Neural cell (in vitro differentiated cells): ENCODE data around the gene CPA5. TPM values are rescaled to one million over a fixed set of nuclear protein-coding genes. Genes with fewer than 3 reads are reported as not detected.

Source experiments
- H2AFZ ChIP-seq: fragments of 200-600, 300-800 bp; sonication (generic), shearing (Covaris generic); 2 replicates; pipeline ENCODE4 v1.6.0; 2014; ENCODE audit warnings: low read depth, mild to moderate bottlenecking, antibody characterized with exemption, low read length, moderate library complexity
- H3F3A ChIP-seq: fragments of 200-600 bp; shearing (Covaris generic); 2 replicates; pipeline ENCODE4 v1.6.1; 2016; ENCODE audit warnings: mild to moderate bottlenecking, moderate library complexity, mixed read lengths, antibody characterized with exemption, low read length; ENCODE audit not compliant: insufficient read depth, poor library complexity, severe bottlenecking
- H3K27ac ChIP-seq: fragments of 200-600, 300-800 bp; sonication (generic), shearing (Covaris generic); 2 replicates; pipeline ENCODE4 v1.5.1; 2014; ENCODE audit warnings: mild to moderate bottlenecking, low read length, moderate library complexity
- H3K27me3 ChIP-seq: fragments of 300-800, 200-600 bp; sonication (generic), shearing (Covaris generic); 2 replicates; pipeline ENCODE4 v1.6.0; 2014; ENCODE audit warnings: mild to moderate bottlenecking, low read depth, low read length, moderate library complexity; ENCODE audit not compliant: insufficient read depth
- H3K36me3 ChIP-seq: fragments of 300-800, 200-600 bp; sonication (generic), shearing (Covaris generic); 2 replicates; pipeline ENCODE4 v1.5.1; 2014; ENCODE audit warnings: mild to moderate bottlenecking, antibody characterized with exemption, low read length, moderate library complexity; ENCODE audit not compliant: insufficient read depth
- H3K4me2 ChIP-seq: fragments of 300-800, 200-600 bp; sonication (generic), shearing (Covaris generic); 2 replicates; pipeline ENCODE4 v1.6.0; 2014; ENCODE audit warnings: mild to moderate bottlenecking, low read length
- H3K4me3 ChIP-seq: fragments of 300-800, 200-600 bp; sonication (generic), shearing (Covaris generic); 2 replicates; pipeline ENCODE4 v1.5.1; 2014; ENCODE audit warnings: mild to moderate bottlenecking, low read length, moderate library complexity
- H3K79me2 ChIP-seq: fragments of 200-600 bp; shearing (Covaris generic); replicated peaks from 2 replicates; pipeline ENCODE4 v1.6.0; 2014; ENCODE audit warnings: mild to moderate bottlenecking, low read length, moderate library complexity; ENCODE audit not compliant: insufficient read depth
- H3K9ac ChIP-seq: fragments of 300-800, 200-600 bp; sonication (generic), shearing (Covaris generic); 2 replicates; pipeline ENCODE4 v1.6.1; 2016; ENCODE audit warnings: mild to moderate bottlenecking, low read length, mixed read lengths
- H3K9me2 ChIP-seq: fragments of 200-600 bp; shearing (Covaris generic); 2 replicates; pipeline ENCODE4 v1.6.1; 2016; ENCODE audit warnings: mild to moderate bottlenecking, low read length, mixed read lengths; ENCODE audit not compliant: insufficient read depth
- H3K9me3 ChIP-seq: fragments of 200-600, 300-800 bp; sonication (generic), shearing (Covaris generic); 2 replicates; pipeline ENCODE4 v1.6.1; 2016; ENCODE audit warnings: mild to moderate bottlenecking, mixed run types, low read length, moderate library complexity, mixed read lengths
- H4K20me1 ChIP-seq: fragments of 200-600 bp; shearing (Covaris generic); 2 replicates; pipeline ENCODE4 v1.6.1; 2016; ENCODE audit warnings: mild to moderate bottlenecking, mixed run types; ENCODE audit not compliant: insufficient read depth
- EP300 ChIP-seq: fragments of 450-650 bp; conservative IDR thresholded peaks from 2 replicates; pipeline ENCODE4 v1.6.1; 2014; ENCODE audit warnings: antibody characterized with exemption, mild to moderate bottlenecking, moderate library complexity; ENCODE audit not compliant: poor library complexity, severe bottlenecking
- EZH2 ChIP-seq: fragments of 200-600, 300-800 bp; shearing (Covaris generic), sonication (generic); IDR thresholded peaks from 2 replicates; pipeline ENCODE4 v1.6.1; 2014; ENCODE audit warnings: antibody characterized with exemption, low read length, borderline replicate concordance, mild to moderate bottlenecking; ENCODE audit not compliant: insufficient read depth, poor library complexity, severe bottlenecking
- MXI1 ChIP-seq: fragments of 450-650 bp; conservative IDR thresholded peaks from 2 replicates; pipeline ENCODE4 v1.6.1; 2014; ENCODE audit warnings: antibody characterized with exemption, mild to moderate bottlenecking; ENCODE audit not compliant: poor library complexity, severe bottlenecking
- POLR2AphosphoS5 ChIP-seq: IDR thresholded peaks from 2 replicates; pipeline ENCODE4 v1.6.1; 2012
- RAD21 ChIP-seq: fragments of 450-650 bp; conservative IDR thresholded peaks from 2 replicates; pipeline ENCODE4 v1.6.1; 2014; ENCODE audit warnings: antibody characterized with exemption, mild to moderate bottlenecking, moderate library complexity
- SMC3 ChIP-seq: fragments of 450-650 bp; conservative IDR thresholded peaks from 2 replicates; pipeline ENCODE4 v1.6.1; 2014; ENCODE audit warnings: antibody characterized with exemption, mild to moderate bottlenecking, moderate library complexity; ENCODE audit not compliant: poor library complexity
- TAF1 ChIP-seq: IDR thresholded peaks from 2 replicates; pipeline ENCODE4 v1.6.1; 2012; ENCODE audit warnings: low read depth
- polyA plus RNA-seq: library from polyadenylated mRNA; depleted of rRNA; stranded (reverse); fragments of >200 nt; gene quantifications from 2 replicates; pipeline ENCODE4 v1.2.3, GENCODE V29; 2014
- TF ChIP-seq, protein P1 (sequence below): fragments of 450-650 bp; IDR thresholded peaks from 2 replicates; pipeline ENCODE4 v1.5.1; 2014; ENCODE audit warnings: antibody characterized with exemption, mild to moderate bottlenecking, moderate library complexity; ENCODE audit not compliant: poor library complexity, severe bottlenecking
- TF ChIP-seq, protein P2 (sequence below): IDR thresholded peaks from 2 replicates; pipeline ENCODE4 v1.6.1; 2012; ENCODE audit warnings: borderline replicate concordance

CPA5 gene
- polyA plus RNA-seq, 1 donor from 2014 or later, result not detected

GRCh38 chr7:130393841-130394411 lies 49.3 kb downstream of the CPA5 start:
- no peaks in the 10 kb centered on the region for H3K27me3 ChIP-seq
- H3K9me3 ChIP-seq, result no peaks in the 10 kb centered on the region
- H3K36me3 ChIP-seq, result no peaks in the 10 kb centered on the region
- no peak for TF ChIP-seq EZH2
- no peak for TF ChIP-seq SMC3
- no peak for TF ChIP-seq POLR2AphosphoS5
- TF ChIP-seq, protein P1, sequence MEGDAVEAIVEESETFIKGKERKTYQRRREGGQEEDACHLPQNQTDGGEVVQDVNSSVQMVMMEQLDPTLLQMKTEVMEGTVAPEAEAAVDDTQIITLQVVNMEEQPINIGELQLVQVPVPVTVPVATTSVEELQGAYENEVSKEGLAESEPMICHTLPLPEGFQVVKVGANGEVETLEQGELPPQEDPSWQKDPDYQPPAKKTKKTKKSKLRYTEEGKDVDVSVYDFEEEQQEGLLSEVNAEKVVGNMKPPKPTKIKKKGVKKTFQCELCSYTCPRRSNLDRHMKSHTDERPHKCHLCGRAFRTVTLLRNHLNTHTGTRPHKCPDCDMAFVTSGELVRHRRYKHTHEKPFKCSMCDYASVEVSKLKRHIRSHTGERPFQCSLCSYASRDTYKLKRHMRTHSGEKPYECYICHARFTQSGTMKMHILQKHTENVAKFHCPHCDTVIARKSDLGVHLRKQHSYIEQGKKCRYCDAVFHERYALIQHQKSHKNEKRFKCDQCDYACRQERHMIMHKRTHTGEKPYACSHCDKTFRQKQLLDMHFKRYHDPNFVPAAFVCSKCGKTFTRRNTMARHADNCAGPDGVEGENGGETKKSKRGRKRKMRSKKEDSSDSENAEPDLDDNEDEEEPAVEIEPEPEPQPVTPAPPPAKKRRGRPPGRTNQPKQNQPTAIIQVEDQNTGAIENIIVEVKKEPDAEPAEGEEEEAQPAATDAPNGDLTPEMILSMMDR, result no peak
- TF ChIP-seq MXI1, result no peak
- no peak for TF ChIP-seq EP300
- TF ChIP-seq, protein P2, sequence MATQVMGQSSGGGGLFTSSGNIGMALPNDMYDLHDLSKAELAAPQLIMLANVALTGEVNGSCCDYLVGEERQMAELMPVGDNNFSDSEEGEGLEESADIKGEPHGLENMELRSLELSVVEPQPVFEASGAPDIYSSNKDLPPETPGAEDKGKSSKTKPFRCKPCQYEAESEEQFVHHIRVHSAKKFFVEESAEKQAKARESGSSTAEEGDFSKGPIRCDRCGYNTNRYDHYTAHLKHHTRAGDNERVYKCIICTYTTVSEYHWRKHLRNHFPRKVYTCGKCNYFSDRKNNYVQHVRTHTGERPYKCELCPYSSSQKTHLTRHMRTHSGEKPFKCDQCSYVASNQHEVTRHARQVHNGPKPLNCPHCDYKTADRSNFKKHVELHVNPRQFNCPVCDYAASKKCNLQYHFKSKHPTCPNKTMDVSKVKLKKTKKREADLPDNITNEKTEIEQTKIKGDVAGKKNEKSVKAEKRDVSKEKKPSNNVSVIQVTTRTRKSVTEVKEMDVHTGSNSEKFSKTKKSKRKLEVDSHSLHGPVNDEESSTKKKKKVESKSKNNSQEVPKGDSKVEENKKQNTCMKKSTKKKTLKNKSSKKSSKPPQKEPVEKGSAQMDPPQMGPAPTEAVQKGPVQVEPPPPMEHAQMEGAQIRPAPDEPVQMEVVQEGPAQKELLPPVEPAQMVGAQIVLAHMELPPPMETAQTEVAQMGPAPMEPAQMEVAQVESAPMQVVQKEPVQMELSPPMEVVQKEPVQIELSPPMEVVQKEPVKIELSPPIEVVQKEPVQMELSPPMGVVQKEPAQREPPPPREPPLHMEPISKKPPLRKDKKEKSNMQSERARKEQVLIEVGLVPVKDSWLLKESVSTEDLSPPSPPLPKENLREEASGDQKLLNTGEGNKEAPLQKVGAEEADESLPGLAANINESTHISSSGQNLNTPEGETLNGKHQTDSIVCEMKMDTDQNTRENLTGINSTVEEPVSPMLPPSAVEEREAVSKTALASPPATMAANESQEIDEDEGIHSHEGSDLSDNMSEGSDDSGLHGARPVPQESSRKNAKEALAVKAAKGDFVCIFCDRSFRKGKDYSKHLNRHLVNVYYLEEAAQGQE, result no peak
- no peak for TF ChIP-seq TAF1
- no peak for TF ChIP-seq RAD21
- H3K4me3 ChIP-seq, result no peak overlapping the region
- H3K27ac ChIP-seq, result no peak overlapping the region
- H3K9me2 ChIP-seq, result no peaks in the 10 kb centered on the region
- H4K20me1 ChIP-seq, result no peaks in the 10 kb centered on the region
- H3K4me2 ChIP-seq, result no peak overlapping the region
- H2AFZ ChIP-seq, result no peak overlapping the region
- H3K9ac ChIP-seq, result no peak overlapping the region
- no peaks in the 10 kb centered on the region for H3K79me2 ChIP-seq
- no peaks in the 10 kb centered on the region for H3F3A ChIP-seq

- H3K4me2 ChIP-seq, result no peak overlapping the region
- no peaks in the 10 kb centered on the region for H3K9me2 ChIP-seq
- no peak overlapping the region for H3K4me3 ChIP-seq
- no peaks in the 10 kb centered on the region for H3K27me3 ChIP-seq
- H3F3A ChIP-seq, result no peaks in the 10 kb centered on the region
- H4K20me1 ChIP-seq, result no peaks in the 10 kb centered on the region
- H3K36me3 ChIP-seq, result no peaks in the 10 kb centered on the region
- H2AFZ ChIP-seq, result no peak overlapping the region
- peak overlapping the region; percentile 22 for H3K27ac ChIP-seq
- no peak overlapping the region for H3K9ac ChIP-seq
- no peaks in the 10 kb centered on the region for H3K79me2 ChIP-seq
- TF ChIP-seq TAF1 (no peak), EZH2 (no peak)
- no peaks in the 10 kb centered on the region for H3K9me3 ChIP-seq
Observed at GRCh38 chr7:130394421-130395195, 50.0 kb downstream of the CPA5 start.
